ENCODE measurements around the gene MRPS14.
A peak's percentile ranks its signal among the peaks of the same experiment; 100 is the strongest.

MRPS14 gene

GRCh38 chr1:175015243-175015642 is 8.0 kb downstream of the MRPS14 start:
- DNase-seq, result no peak

GRCh38 chr1:175013445-175013844 is 9.8 kb downstream of the MRPS14 start:
- no peak for DNase-seq

- no peak for DNase-seq
Measured at GRCh38 chr1:175009532-175009931, 13.7 kb downstream of the MRPS14 start.

- no peak for DNase-seq
Measured at GRCh38 chr1:175005085-175005783, 18.0 kb downstream of the MRPS14 start.

GRCh38 chr1:175003521-175003920 is 19.7 kb downstream of the MRPS14 start:
- no peak for DNase-seq

GRCh38 chr1:175002910-175003517 is 20.2 kb downstream of the MRPS14 start:
- no peak for DNase-seq

- no peak for DNase-seq
Measured at GRCh38 chr1:175000697-175001187, 22.5 kb downstream of the MRPS14 start.

- DNase-seq, result peak; percentile 20
Measured at GRCh38 chr1:174999936-175000696, 23.1 kb downstream of the MRPS14 start, which contains the start of gene CACYBP. CACYBP (plus strand) TSS chr1:174999947; CDS start chr1:175000181, 234 bp downstream.

GRCh38 chr1:174999216-174999935 is 23.8 kb downstream of the MRPS14 start:
- DNase-seq, result peak; percentile 97

GRCh38 chr1:174998569-174999215 is 24.5 kb downstream of the MRPS14 start:
- peak; percentile 17 to 32 for DNase-seq

- DNase-seq, result no peak
Measured at GRCh38 chr1:174997041-174997440, 26.2 kb downstream of the MRPS14 start.

GRCh38 chr1:174996476-174996875 is 26.7 kb downstream of the MRPS14 start:
- no peak for DNase-seq

- DNase-seq, result no peak
Measured at GRCh38 chr1:174995916-174996315, 27.3 kb downstream of the MRPS14 start.

GRCh38 chr1:174995121-174995520 is 28.1 kb downstream of the MRPS14 start:
- no peak for DNase-seq

GRCh38 chr1:174991473-174991872 is 31.8 kb downstream of the MRPS14 start:
- no peak for DNase-seq

- no peak for DNase-seq
Measured at GRCh38 chr1:174990382-174990999, 32.7 kb downstream of the MRPS14 start.

GRCh38 chr1:174989536-174990220 is 33.5 kb downstream of the MRPS14 start:
- no peak for DNase-seq

GRCh38 chr1:174988986-174989385 is 34.2 kb downstream of the MRPS14 start:
- no peak for DNase-seq

GRCh38 chr1:174988539-174988938 is 34.7 kb downstream of the MRPS14 start:
- no peak for DNase-seq

- no peak for DNase-seq
Measured at GRCh38 chr1:174984952-174985351, 38.3 kb downstream of the MRPS14 start.

- peak in 1 of 2 experiments; percentile 20 for DNase-seq
Measured at GRCh38 chr1:174982971-174983689, 40.1 kb downstream of the MRPS14 start.
